PC-3 (cell line): ENCODE results near the gene ORC5. TPM values are rescaled to one million over a fixed set of nuclear protein-coding genes. Genes with fewer than 3 reads are reported as not detected.

Experiments used
- ATAC-seq: fragments of 200-7000 bp; cut with Tn5 transposase; 2 replicates; pipeline ENCODE4 v1.9.1; 2020; ENCODE audit warnings: mild to moderate bottlenecking, moderate library complexity
- BruUV-seq: library from RNA; stranded (reverse); fragments of 400-500 nt; replicated peaks from 2 replicates; lab custom pipeline; 2021; lab: Mats Ljungman, UMichigan
- CTCF ChIA-PET: fragments of 300-600 bp; sonication (Branson Sonifier 250); formaldehyde crosslinking; loops from one replicate; lab custom pipeline; 2022; ENCODE audit warnings: antibody characterized with exemption; lab: Charles Lee
- POLR2A ChIA-PET: fragments of 300-600 bp; sonication (Branson Sonifier 250); formaldehyde crosslinking; loops from one replicate; lab custom pipeline; 2022; ENCODE audit warnings: antibody characterized with exemption; ENCODE audit not compliant: unreplicated experiment; lab: Charles Lee
- DNase-seq: peaks from one replicate; pipeline ENCODE4 v3.0.0-alpha.2; 2015
- H2AFZ ChIP-seq: fragments of 300-600 bp; sonication (generic); 2 replicates; pipeline ENCODE4 v1.6.0; 2016; ENCODE audit warnings: antibody characterized with exemption, low read length
- H3F3A ChIP-seq: fragments of 300-600 bp; sonication (generic); one replicate; pipeline ENCODE4 v1.6.0; 2017; ENCODE audit warnings: antibody characterized with exemption, low read length, control low read depth, mild to moderate bottlenecking; ENCODE audit not compliant: unreplicated experiment
- H3K27ac ChIP-seq: fragments of 300-600 bp; sonication (generic); 2 replicates; pipeline ENCODE4 v1.5.1; 2016; ENCODE audit warnings: mild to moderate bottlenecking, low read length
- H3K27me3 ChIP-seq: fragments of 300-600 bp; sonication (generic); 2 replicates; pipeline ENCODE4 v1.6.1; 2016; ENCODE audit warnings: low read length, mixed read lengths
- H3K36me3 ChIP-seq: fragments of 300-600 bp; sonication (generic); 2 replicates; pipeline ENCODE4 v1.6.1; 2016; ENCODE audit warnings: low read depth, mixed run types, low read length, mixed read lengths
- H3K4me1 ChIP-seq: fragments of 300-600 bp; sonication (generic); 2 replicates; pipeline ENCODE4 v1.5.1; 2016; ENCODE audit warnings: low read length; ENCODE audit not compliant: insufficient read depth
- H3K4me2 ChIP-seq: fragments of 300-600 bp; sonication (generic); 2 replicates; pipeline ENCODE4 v1.6.0; 2016; ENCODE audit warnings: low read length
- H3K4me3 ChIP-seq: fragments of 300-600 bp; sonication (generic); 2 replicates; pipeline ENCODE4 v1.5.1; 2016; ENCODE audit warnings: mild to moderate bottlenecking, low read length, mixed read lengths
- H3K79me2 ChIP-seq: fragments of 300-600 bp; sonication (generic); 2 replicates; pipeline ENCODE4 v1.6.1; 2017; ENCODE audit warnings: low read length, mixed read lengths
- H3K9ac ChIP-seq: fragments of 300-600 bp; sonication (generic); 2 replicates; pipeline ENCODE4 v1.6.0; 2016; ENCODE audit warnings: mild to moderate bottlenecking, low read length
- H3K9me2 ChIP-seq: fragments of 300-600 bp; sonication (generic); replicated peaks from 2 replicates; pipeline ENCODE4 v1.6.1; 2016; ENCODE audit warnings: mixed run types, low read length, mixed read lengths
- H3K9me3 ChIP-seq: fragments of 300-600 bp; sonication (generic); 2 replicates; pipeline ENCODE4 v1.6.1; 2016; ENCODE audit warnings: low read length, mixed read lengths
- H4K20me1 ChIP-seq: fragments of 300-600 bp; sonication (generic); 2 replicates; pipeline ENCODE4 v1.6.1; 2016; ENCODE audit warnings: low read length, mixed read lengths
- EZH2 ChIP-seq: fragments of 300-600 bp; sonication (generic); IDR thresholded peaks from one replicate; pipeline ENCODE4 v1.6.1; 2017; ENCODE audit warnings: antibody characterized with exemption, mild to moderate bottlenecking, low read length; ENCODE audit not compliant: unreplicated experiment
- EZH2phosphoT487 ChIP-seq: fragments of 300-600 bp; sonication (generic); IDR thresholded peaks from 2 replicates; pipeline ENCODE4 v1.6.1; 2018; ENCODE audit warnings: mild to moderate bottlenecking, antibody characterized with exemption, low read length, borderline replicate concordance
- intact Hi-C: fragments of 100-400 bp; cut with micrococcal nuclease; formaldehyde crosslinking; loops from 2 replicates; pipeline ENCODE4 v1.9.0; 2023
- total RNA-seq: library from RNA; depleted of rRNA; stranded (reverse); fragments of >200 nt; gene quantifications from 2 replicates; pipeline ENCODE4 v1.2.3, GENCODE V29; 2014; rRNA removed
- TF ChIP-seq, protein P1 (sequence below): fragments of 300-600 bp; sonication (generic); conservative IDR thresholded peaks from 2 replicates; pipeline ENCODE4 v1.5.1; 2017; ENCODE audit warnings: antibody characterized with exemption, low read depth, mild to moderate bottlenecking, low read length

Gene ORC5
- total RNA-seq, 1 experiment from 2014 or later: 34.5 TPM

DNA sequence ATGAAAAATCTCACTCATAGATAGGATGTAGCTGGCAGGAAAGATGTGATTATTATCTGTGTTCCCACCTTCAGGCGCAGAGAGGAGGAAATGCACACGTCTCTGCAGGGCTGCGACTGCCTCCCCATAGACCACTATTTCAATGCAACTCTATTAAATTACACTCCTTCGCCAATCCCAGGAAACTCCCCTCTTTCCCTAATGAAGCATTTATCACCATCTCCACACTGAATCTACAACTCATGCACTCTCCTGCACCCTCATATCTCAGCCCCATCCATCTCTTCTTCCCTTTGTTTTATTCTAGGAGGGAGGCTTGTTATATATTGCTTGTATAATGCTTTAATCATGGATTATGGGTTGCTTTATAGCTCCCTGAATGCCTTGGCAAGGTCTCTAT is 116.6 kb downstream of the ORC5 start:
- no peaks in the 10 kb centered on the region for H3K27me3 ChIP-seq
- H3F3A ChIP-seq: no peaks in the 10 kb centered on the region
- no peaks in the 10 kb centered on the region for H3K9me2 ChIP-seq
- H2AFZ ChIP-seq: no peak overlapping the region
- no peak overlapping the region for H3K4me2 ChIP-seq
- H3K36me3 ChIP-seq: no peaks in the 10 kb centered on the region
- H3K9me3 ChIP-seq: no peaks in the 10 kb centered on the region
- ATAC-seq (no peak), DNase-seq (no peak)
- H3K9ac ChIP-seq: no peak overlapping the region
- ChIA-PET POLR2A (no interaction called here), CTCF (no interaction called here)
- H3K27ac ChIP-seq: no peak overlapping the region
- no peaks in the 10 kb centered on the region for H4K20me1 ChIP-seq
- no TSS peak for BruUV-seq
- H3K79me2 ChIP-seq: no peaks in the 10 kb centered on the region
- H3K4me3 ChIP-seq: no peak overlapping the region
- intact Hi-C loops: no loop called here
- H3K4me1 ChIP-seq: no peaks in the 10 kb centered on the region
- TF ChIP-seq EZH2phosphoT487: no peak
- TF ChIP-seq, protein P1, sequence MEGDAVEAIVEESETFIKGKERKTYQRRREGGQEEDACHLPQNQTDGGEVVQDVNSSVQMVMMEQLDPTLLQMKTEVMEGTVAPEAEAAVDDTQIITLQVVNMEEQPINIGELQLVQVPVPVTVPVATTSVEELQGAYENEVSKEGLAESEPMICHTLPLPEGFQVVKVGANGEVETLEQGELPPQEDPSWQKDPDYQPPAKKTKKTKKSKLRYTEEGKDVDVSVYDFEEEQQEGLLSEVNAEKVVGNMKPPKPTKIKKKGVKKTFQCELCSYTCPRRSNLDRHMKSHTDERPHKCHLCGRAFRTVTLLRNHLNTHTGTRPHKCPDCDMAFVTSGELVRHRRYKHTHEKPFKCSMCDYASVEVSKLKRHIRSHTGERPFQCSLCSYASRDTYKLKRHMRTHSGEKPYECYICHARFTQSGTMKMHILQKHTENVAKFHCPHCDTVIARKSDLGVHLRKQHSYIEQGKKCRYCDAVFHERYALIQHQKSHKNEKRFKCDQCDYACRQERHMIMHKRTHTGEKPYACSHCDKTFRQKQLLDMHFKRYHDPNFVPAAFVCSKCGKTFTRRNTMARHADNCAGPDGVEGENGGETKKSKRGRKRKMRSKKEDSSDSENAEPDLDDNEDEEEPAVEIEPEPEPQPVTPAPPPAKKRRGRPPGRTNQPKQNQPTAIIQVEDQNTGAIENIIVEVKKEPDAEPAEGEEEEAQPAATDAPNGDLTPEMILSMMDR: no peak
- TF ChIP-seq EZH2: no peak

DNA sequence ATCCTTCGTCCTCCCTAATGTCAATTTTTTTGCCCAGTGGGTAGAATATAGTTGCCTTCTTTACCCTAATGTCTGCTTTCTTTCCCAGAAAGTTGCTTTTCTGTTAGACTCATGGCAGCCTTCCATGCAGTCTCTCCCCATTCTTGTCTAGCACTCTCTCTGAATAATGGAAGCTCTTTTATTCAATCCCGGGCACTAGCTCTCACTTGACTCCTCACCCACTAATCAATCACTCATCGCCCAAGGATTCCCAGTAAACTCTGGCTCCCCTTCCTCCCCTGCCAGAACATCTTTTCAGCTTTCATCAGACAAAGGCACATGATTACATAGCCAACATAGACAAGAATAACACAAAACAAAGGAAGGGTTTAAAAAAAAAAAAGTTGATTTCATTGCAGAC is 118.2 kb downstream of the ORC5 start:
- H3F3A ChIP-seq: no peaks in the 10 kb centered on the region
- H3K36me3 ChIP-seq: no peaks in the 10 kb centered on the region
- BruUV-seq: no TSS peak
- no peaks in the 10 kb centered on the region for H3K9me3 ChIP-seq
- ChIA-PET POLR2A (no interaction called here), CTCF (no interaction called here)
- ATAC-seq (no peak), DNase-seq (no peak)
- H3K79me2 ChIP-seq: no peaks in the 10 kb centered on the region
- intact Hi-C loops: no loop called here
- no peak overlapping the region for H3K4me3 ChIP-seq
- no peaks in the 10 kb centered on the region for H3K4me1 ChIP-seq
- H3K4me2 ChIP-seq: no peak overlapping the region
- H3K9me2 ChIP-seq: no peaks in the 10 kb centered on the region
- TF ChIP-seq, protein P1: no peak
- no peak for TF ChIP-seq EZH2
- TF ChIP-seq EZH2phosphoT487: no peak
- no peaks in the 10 kb centered on the region for H3K27me3 ChIP-seq
- no peak overlapping the region for H2AFZ ChIP-seq
- H4K20me1 ChIP-seq: no peaks in the 10 kb centered on the region
- H3K9ac ChIP-seq: no peak overlapping the region
- H3K27ac ChIP-seq: no peak overlapping the region

DNA sequence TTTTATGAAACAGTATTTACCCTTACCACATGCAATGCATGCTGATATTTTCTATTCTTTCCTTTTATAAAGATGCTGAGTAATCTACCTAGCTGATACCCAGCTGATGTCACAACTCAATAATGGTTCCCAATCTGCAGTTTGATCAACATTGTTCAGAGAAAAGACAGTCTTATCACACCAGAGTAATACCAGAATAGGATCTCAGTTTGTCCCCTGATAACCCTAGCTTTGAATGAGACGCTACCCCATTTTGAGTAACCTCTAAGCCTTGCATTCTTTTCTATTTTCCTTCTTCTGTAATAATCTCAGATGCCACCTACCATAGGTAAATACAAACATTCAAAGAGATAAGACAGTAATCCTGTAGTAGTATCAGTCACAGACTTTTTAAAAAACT is 118.8 kb downstream of the ORC5 start:
- Histone ChIP-seq H3K4me1 (no peaks in the 10 kb centered on the region), H4K20me1 (no peaks in the 10 kb centered on the region), H3F3A (no peaks in the 10 kb centered on the region), H3K27me3 (no peaks in the 10 kb centered on the region), H3K9me3 (no peaks in the 10 kb centered on the region), H3K9me2 (no peaks in the 10 kb centered on the region), H3K4me2 (no peak overlapping the region), H3K9ac (no peak overlapping the region), H2AFZ (no peak overlapping the region), H3K4me3 (no peak overlapping the region), H3K36me3 (no peaks in the 10 kb centered on the region), H3K27ac (no peak overlapping the region), H3K79me2 (no peaks in the 10 kb centered on the region)
- ChIA-PET CTCF (no interaction called here), POLR2A (no interaction called here)
- TF ChIP-seq EZH2 (no peak), EZH2phosphoT487 (no peak)
- TF ChIP-seq, protein P1: no peak
- DNase-seq (no peak), ATAC-seq (no peak)
- intact Hi-C loops: no loop called here
- BruUV-seq: no TSS peak

Other genes starting within 250 kb of the ORC5 start
- 8.0 and 15.8 TPM in 2 replicates for gene RELN, start 218.4 kb downstream of the ORC5 start, total RNA-seq
- gene LHFPL3, start 120.6 kb upstream of the ORC5 start, total RNA-seq: not detected in 2 replicates